Prostate gland (tissue), 2 donors: ENCODE measurements around the gene PFKP.

ENCODE experiments used
- POLR2A ChIP-seq: fragments of 450-650 bp; IDR thresholded peaks from one replicate; pipeline ENCODE4 v1.6.1; 2016; ENCODE audit warnings: antibody characterized with exemption, mild to moderate bottlenecking
- POLR2AphosphoS5 ChIP-seq: sonication (generic); formaldehyde crosslinking; IDR thresholded peaks from one replicate; pipeline ENCODE4 v1.6.1; 2017; ENCODE audit warnings: antibody characterized with exemption
- TF ChIP-seq, protein P1 (sequence below), 4 experiments: fragments of 200-600 bp in 2 of 4; fragments of 450-650 bp in 2 of 4; sonication (generic) in 2 of 4; IDR thresholded peaks; 1 replicate in 3 of 4; 2 replicates in 1 of 4; pipeline ENCODE4 v1.5.1; 2016 to 2019; ENCODE audit warnings: antibody characterized with exemption in 4 of 4, mild to moderate bottlenecking in 2 of 4, moderate library complexity in 2 of 4

DNA sequence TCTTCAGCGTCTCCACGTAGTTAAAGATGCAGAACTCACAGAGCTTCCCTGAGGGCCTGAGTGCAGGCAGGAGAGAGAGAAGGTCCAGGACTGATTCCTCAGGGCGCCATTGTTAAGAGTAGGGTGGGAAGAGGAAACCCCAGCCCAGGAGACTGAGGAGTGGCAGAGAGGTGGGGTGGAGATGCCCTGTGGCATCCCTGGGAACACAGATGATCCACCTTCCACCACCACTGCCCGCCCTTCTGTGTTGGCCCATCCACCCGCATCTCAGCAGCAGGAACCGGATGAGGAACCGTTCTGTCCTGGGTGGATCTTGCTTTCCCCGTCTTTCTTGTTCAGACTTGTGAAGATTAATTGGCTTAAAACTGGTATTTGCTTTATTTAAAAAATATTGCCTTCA lies 48.3 kb downstream of the PFKP start:
- TF ChIP-seq POLR2AphosphoS5, result no peak
- TF ChIP-seq, protein P1, sequence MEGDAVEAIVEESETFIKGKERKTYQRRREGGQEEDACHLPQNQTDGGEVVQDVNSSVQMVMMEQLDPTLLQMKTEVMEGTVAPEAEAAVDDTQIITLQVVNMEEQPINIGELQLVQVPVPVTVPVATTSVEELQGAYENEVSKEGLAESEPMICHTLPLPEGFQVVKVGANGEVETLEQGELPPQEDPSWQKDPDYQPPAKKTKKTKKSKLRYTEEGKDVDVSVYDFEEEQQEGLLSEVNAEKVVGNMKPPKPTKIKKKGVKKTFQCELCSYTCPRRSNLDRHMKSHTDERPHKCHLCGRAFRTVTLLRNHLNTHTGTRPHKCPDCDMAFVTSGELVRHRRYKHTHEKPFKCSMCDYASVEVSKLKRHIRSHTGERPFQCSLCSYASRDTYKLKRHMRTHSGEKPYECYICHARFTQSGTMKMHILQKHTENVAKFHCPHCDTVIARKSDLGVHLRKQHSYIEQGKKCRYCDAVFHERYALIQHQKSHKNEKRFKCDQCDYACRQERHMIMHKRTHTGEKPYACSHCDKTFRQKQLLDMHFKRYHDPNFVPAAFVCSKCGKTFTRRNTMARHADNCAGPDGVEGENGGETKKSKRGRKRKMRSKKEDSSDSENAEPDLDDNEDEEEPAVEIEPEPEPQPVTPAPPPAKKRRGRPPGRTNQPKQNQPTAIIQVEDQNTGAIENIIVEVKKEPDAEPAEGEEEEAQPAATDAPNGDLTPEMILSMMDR (IDR thresholded peaks at IDR 0.05), result no peak
- no peak for TF ChIP-seq POLR2A
